ENCODE results near the gene MTHFSD. TPM values are rescaled to one million over a fixed set of nuclear protein-coding genes. Genes with fewer than 3 reads are reported as not detected.

The MTHFSD gene
- total RNA-seq, 1 experiment from 2014 or later: 11.9 TPM

DNA sequence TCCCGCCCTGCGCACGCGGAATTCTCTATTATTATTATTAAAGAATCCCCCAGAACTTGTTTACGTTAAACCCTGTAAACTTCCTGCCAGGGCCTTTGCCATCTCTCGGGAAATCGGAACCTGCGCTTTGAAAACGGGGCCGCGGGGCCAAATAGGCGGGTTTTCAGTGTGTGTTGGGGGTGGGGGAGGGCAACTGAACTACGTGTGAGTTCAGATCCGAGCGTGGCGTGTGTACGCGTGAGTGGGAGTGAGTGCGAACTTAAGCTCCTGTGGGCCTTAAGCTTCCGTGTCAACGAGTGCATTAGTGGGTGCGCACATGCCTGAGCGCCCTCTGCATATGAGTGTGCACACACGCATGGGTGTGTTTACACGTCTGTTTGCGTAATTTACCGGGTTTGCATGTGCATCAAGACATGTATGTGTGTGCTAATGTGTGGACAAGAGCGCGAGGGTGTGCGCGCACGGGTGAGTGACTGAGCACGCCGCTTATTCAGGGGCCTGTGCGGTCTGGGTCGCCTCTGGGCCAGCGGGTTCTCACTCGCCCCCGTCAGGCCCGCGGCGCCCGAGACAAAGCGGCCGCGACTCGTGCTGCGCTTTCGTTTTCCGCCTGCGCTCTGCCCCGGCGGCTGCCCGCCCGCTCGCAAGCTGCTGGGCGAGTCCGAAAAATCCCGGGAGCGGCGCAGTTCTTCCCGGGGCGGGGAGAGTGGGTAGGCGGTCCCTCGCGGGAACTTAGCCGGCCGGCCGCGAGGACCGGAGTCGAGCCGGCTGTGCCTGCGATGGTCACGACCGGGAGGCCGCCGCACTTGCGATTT is 45.9 kb downstream of the MTHFSD start:
- H3K27me3 ChIP-seq (ENCODE audit: low read length): peaks cover 70% of the 10 kb centered on the region
- H3K36me3 ChIP-seq (ENCODE audit: low read depth, low read length): no peaks in the 10 kb centered on the region
- ChIA-PET CTCF (no interaction called here), POLR2A (ENCODE audit: unreplicated experiment) (no interaction called here)
- H2AFZ ChIP-seq (ENCODE audit: low read length): peak overlapping the region; percentile 62
- no peaks in the 10 kb centered on the region for H3K4me1 ChIP-seq (ENCODE audit: insufficient read depth, low read length)
- H3F3A ChIP-seq (ENCODE audit: low read length, unreplicated experiment): no peaks in the 10 kb centered on the region
- H4K20me1 ChIP-seq (ENCODE audit: low read length): no peaks in the 10 kb centered on the region
- no TSS peak for BruUV-seq (replicated peaks)
- H3K9me2 ChIP-seq (replicated peaks; ENCODE audit: low read length): no peaks in the 10 kb centered on the region
- DNase-seq (peak; percentile 35), ATAC-seq (peak; percentile 49)
- TF ChIP-seq EZH2 (IDR thresholded peaks at IDR 0.05; ENCODE audit: low read length, unreplicated experiment) (peak; percentile 88), EZH2phosphoT487 (IDR thresholded peaks at IDR 0.05; ENCODE audit: borderline replicate concordance, low read length) (no peak)
- TF ChIP-seq, protein P1, sequence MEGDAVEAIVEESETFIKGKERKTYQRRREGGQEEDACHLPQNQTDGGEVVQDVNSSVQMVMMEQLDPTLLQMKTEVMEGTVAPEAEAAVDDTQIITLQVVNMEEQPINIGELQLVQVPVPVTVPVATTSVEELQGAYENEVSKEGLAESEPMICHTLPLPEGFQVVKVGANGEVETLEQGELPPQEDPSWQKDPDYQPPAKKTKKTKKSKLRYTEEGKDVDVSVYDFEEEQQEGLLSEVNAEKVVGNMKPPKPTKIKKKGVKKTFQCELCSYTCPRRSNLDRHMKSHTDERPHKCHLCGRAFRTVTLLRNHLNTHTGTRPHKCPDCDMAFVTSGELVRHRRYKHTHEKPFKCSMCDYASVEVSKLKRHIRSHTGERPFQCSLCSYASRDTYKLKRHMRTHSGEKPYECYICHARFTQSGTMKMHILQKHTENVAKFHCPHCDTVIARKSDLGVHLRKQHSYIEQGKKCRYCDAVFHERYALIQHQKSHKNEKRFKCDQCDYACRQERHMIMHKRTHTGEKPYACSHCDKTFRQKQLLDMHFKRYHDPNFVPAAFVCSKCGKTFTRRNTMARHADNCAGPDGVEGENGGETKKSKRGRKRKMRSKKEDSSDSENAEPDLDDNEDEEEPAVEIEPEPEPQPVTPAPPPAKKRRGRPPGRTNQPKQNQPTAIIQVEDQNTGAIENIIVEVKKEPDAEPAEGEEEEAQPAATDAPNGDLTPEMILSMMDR (conservative IDR thresholded peaks at IDR 0.05; ENCODE audit: low read depth, low read length): no peak
- peak overlapping the region; percentile 86 for H3K4me2 ChIP-seq (ENCODE audit: low read length)
- H3K79me2 ChIP-seq (ENCODE audit: low read length): no peaks in the 10 kb centered on the region
- no peak overlapping the region for H3K27ac ChIP-seq (ENCODE audit: low read length)
- H3K4me3 ChIP-seq (ENCODE audit: low read length): peak overlapping the region; percentile 65
- intact Hi-C loops (cut with micrococcal nuclease): no loop called here
- no peaks in the 10 kb centered on the region for H3K9me3 ChIP-seq (ENCODE audit: low read length)
- H3K9ac ChIP-seq (ENCODE audit: low read length): no peak overlapping the region

DNA sequence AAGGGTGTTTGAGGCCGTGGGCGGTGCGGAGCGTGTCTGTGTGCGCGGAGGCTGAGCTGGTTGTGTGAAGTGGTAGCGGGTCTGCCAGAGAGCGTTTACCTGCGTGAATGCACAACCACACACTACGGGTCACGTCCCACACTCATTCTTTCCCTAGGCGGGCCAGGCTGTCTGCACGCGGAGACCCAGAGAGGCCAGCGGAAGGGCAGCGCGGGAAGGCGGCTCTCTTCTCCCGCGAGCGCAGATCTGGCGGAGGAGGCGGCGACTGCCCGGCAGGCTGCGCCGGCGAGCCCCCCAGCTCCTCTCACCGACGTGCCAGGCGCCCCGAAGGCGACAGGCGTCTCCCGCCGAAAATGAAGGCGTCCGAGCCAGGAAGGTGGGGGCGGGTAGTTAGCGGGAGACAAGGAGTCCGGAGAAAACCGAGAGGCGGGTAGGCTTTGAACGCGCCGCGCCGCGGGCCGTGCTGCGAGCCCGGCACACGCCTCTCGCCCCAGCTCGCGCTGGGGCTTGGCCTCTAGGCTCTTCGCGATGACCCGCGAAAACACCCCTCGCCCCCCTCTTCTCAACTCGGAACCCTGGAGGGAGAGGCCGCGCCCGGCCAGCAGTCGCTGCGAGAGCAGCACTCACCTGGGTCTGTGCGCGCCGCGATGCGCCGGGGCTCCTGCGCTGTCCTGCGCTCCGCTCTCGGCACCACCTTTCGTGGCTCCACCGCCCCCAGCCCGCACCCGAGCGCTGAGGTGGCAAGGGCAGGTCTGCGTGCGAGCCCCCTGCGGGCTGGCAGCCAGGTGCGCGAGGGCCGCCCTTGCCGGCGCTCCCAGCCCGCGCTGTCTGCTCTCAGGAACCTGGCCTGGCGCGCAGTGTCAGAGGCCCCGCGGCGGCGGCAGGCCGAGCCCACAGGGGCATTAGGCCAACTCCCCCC is 46.7 kb downstream of the MTHFSD start:
- Histone ChIP-seq H3K36me3 (ENCODE audit: low read depth, low read length) (no peaks in the 10 kb centered on the region), H3K4me3 (ENCODE audit: low read length) (no peak overlapping the region), H3K27ac (ENCODE audit: low read length) (no peak overlapping the region), H3F3A (ENCODE audit: low read length, unreplicated experiment) (no peaks in the 10 kb centered on the region), H3K4me1 (ENCODE audit: insufficient read depth, low read length) (no peaks in the 10 kb centered on the region), H2AFZ (ENCODE audit: low read length) (no peak overlapping the region), H3K9ac (ENCODE audit: low read length) (no peak overlapping the region), H4K20me1 (ENCODE audit: low read length) (no peaks in the 10 kb centered on the region), H3K79me2 (ENCODE audit: low read length) (no peaks in the 10 kb centered on the region), H3K9me2 (replicated peaks; ENCODE audit: low read length) (no peaks in the 10 kb centered on the region), H3K27me3 (ENCODE audit: low read length) (peaks cover 73% of the 10 kb centered on the region), H3K9me3 (ENCODE audit: low read length) (no peaks in the 10 kb centered on the region), H3K4me2 (ENCODE audit: low read length) (no peak overlapping the region)
- intact Hi-C loops (cut with micrococcal nuclease): no loop called here
- CTCF ChIA-PET: no interaction called here
- BruUV-seq (replicated peaks): no TSS peak
- no peak for TF ChIP-seq EZH2 (IDR thresholded peaks at IDR 0.05; ENCODE audit: low read length, unreplicated experiment)
- no peak for TF ChIP-seq EZH2phosphoT487 (IDR thresholded peaks at IDR 0.05; ENCODE audit: borderline replicate concordance, low read length)
- TF ChIP-seq, protein P1 (conservative IDR thresholded peaks at IDR 0.05; ENCODE audit: low read depth, low read length): no peak
- POLR2A ChIA-PET (ENCODE audit: unreplicated experiment): no interaction called here
- ATAC-seq (no peak), DNase-seq (no peak)
